ENCODE data around the gene LARGE1. TPM values are rescaled to one million over a fixed set of nuclear protein-coding genes. Genes with fewer than 3 reads are reported as not detected.

LARGE1 gene
- total RNA-seq, 1 donor from 2014 or later: 35.7 TPM

DNA sequence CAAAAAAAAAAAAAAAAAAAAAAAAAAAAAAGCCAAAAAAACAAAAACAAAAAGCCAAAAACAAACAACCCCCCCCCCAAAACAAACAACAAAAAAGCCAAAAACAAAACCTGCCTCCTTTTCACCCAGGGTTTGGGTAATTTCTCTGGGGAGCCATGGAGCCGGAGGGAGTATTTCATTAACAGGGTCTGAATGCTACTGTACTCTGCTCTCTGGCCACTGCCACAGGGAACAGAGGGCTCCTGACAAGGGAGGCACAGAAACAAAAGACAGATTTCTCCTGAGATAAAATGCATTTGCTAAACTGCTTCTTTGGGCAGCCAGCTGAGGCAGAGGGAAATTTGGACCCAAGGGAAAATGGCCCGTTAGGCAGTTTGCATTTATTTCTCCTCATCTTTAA, 596.0 kb downstream of the LARGE1 start:
- no peak overlapping the region for H3K27ac Mint-ChIP-seq
- H3K36me3 Mint-ChIP-seq: no peaks in the 10 kb centered on the region
- H3K4me1 Mint-ChIP-seq: peaks cover 9% of the 10 kb centered on the region
- TF ChIP-seq, protein P1, sequence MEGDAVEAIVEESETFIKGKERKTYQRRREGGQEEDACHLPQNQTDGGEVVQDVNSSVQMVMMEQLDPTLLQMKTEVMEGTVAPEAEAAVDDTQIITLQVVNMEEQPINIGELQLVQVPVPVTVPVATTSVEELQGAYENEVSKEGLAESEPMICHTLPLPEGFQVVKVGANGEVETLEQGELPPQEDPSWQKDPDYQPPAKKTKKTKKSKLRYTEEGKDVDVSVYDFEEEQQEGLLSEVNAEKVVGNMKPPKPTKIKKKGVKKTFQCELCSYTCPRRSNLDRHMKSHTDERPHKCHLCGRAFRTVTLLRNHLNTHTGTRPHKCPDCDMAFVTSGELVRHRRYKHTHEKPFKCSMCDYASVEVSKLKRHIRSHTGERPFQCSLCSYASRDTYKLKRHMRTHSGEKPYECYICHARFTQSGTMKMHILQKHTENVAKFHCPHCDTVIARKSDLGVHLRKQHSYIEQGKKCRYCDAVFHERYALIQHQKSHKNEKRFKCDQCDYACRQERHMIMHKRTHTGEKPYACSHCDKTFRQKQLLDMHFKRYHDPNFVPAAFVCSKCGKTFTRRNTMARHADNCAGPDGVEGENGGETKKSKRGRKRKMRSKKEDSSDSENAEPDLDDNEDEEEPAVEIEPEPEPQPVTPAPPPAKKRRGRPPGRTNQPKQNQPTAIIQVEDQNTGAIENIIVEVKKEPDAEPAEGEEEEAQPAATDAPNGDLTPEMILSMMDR (IDR thresholded peaks at IDR 0.05; ENCODE audit: unreplicated experiment): no peak
- H3K9me3 Mint-ChIP-seq: no peaks in the 10 kb centered on the region
- no peak overlapping the region for H3K4me3 Mint-ChIP-seq
- no peak for DNase-seq (ENCODE audit: low spot score in 2 of 2, unreplicated experiment in 2 of 2)
- H3K27me3 Mint-ChIP-seq (ENCODE audit: low read depth): no peaks in the 10 kb centered on the region

DNA sequence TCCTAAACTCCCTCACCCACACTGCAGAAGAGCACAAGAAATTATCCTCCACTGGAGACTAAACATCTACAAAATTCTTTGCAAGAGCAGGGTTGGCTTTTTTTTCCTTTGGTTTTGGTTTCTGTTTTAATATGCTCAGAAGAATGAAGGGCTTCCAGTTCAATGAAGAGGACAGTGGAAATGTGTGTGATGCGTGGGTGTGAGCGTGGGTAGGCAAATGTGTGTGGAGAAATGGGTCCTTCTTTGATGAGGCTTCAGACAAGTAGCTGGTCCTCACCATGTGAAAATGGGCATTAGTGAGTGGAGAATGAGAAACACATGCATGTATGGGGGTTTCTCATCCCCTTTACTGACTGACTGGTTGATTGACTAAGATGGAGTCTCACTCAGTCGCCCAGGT, 598.8 kb downstream of the LARGE1 start:
- Mint-ChIP-seq H3K27ac (no peak overlapping the region), H3K36me3 (peaks cover 3% of the 10 kb centered on the region), H3K27me3 (ENCODE audit: low read depth) (no peaks in the 10 kb centered on the region), H3K4me1 (no peaks in the 10 kb centered on the region), H3K9me3 (no peaks in the 10 kb centered on the region), H3K4me3 (no peak overlapping the region)
- TF ChIP-seq, protein P1 (IDR thresholded peaks at IDR 0.05; ENCODE audit: unreplicated experiment): no peak
- no peak for DNase-seq (ENCODE audit: low spot score in 2 of 2, unreplicated experiment in 2 of 2)

DNA sequence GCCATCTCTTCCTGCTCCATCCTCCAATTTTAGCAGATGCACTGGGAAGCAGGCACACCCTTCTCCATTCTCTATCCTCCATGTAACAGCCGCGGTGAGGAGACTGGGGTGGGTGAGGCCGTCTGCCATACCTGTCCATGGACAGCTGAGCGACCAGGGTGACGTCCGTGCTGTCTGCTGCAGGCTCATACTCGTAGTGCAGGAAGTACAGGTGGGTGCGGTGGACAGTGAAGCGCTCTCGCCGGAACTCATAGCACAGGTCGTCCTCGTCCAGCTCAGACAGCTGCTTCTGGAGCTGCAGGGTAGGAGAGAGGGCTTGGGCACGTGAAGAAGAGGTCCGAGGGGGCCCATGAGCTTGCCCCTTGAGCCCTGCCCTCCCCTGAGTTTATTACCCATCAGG, 604.3 kb downstream of the LARGE1 start:
- H3K4me3 Mint-ChIP-seq: no peak overlapping the region
- TF ChIP-seq, protein P1 (IDR thresholded peaks at IDR 0.05; ENCODE audit: unreplicated experiment): no peak
- DNase-seq (ENCODE audit: low spot score in 2 of 2, unreplicated experiment in 2 of 2): no peak
- no peaks in the 10 kb centered on the region for H3K27me3 Mint-ChIP-seq (ENCODE audit: low read depth)
- H3K27ac Mint-ChIP-seq: no peak overlapping the region
- H3K9me3 Mint-ChIP-seq: no peaks in the 10 kb centered on the region
- H3K4me1 Mint-ChIP-seq: no peaks in the 10 kb centered on the region
- H3K36me3 Mint-ChIP-seq: peaks cover 6% of the 10 kb centered on the region

DNA sequence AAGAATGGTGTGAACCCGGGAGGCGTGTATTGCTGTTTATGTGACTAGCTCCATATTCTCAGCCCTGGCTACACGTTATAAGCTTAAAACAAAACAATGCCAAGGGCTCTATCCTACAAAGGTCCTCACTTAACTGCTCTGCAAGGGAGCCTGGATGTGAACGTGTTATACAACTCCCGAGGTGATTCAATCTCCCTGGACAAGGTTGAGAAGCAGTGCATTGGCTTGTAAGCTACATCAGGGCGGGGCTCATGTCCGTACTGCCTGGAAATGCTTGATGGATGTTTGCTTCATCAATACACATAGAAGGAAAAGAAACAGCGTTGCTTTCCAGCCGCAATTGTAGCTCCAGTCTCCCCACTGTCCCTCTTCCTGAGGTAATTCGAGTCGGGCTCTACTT, 605.2 kb downstream of the LARGE1 start:
- no peaks in the 10 kb centered on the region for H3K9me3 Mint-ChIP-seq
- no peak overlapping the region for H3K27ac Mint-ChIP-seq
- TF ChIP-seq, protein P1 (IDR thresholded peaks at IDR 0.05; ENCODE audit: unreplicated experiment): no peak
- no peak overlapping the region for H3K4me3 Mint-ChIP-seq
- H3K27me3 Mint-ChIP-seq (ENCODE audit: low read depth): no peaks in the 10 kb centered on the region
- H3K4me1 Mint-ChIP-seq: no peaks in the 10 kb centered on the region
- peaks cover 6% of the 10 kb centered on the region for H3K36me3 Mint-ChIP-seq
- DNase-seq (ENCODE audit: low spot score in 2 of 2, unreplicated experiment in 2 of 2): no peak

DNA sequence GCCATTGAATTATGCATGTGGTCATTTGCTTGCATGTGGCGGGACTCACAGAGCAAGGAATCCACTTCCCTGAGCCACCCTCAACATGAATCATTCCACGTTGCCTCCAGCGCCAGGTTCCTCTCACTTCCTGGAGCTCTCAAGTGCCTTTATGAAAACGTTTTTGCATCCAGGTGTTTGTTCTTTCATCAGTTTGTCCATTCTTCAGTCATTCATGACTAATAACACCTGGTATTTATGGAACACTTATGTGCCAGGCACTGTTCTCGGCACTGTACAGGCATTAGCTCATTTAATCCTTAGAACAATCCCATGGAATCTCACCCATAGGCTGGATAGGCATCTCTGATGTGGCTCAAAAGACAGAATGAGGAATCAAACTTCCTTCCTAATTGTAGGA, 606.0 kb downstream of the LARGE1 start:
- TF ChIP-seq, protein P1 (IDR thresholded peaks at IDR 0.05; ENCODE audit: unreplicated experiment): no peak
- Mint-ChIP-seq H3K4me1 (no peaks in the 10 kb centered on the region), H3K36me3 (peaks cover 9% of the 10 kb centered on the region), H3K27me3 (ENCODE audit: low read depth) (no peaks in the 10 kb centered on the region), H3K9me3 (no peaks in the 10 kb centered on the region), H3K4me3 (no peak overlapping the region), H3K27ac (no peak overlapping the region)
- DNase-seq (ENCODE audit: low spot score in 2 of 2, unreplicated experiment in 2 of 2): no peak

DNA sequence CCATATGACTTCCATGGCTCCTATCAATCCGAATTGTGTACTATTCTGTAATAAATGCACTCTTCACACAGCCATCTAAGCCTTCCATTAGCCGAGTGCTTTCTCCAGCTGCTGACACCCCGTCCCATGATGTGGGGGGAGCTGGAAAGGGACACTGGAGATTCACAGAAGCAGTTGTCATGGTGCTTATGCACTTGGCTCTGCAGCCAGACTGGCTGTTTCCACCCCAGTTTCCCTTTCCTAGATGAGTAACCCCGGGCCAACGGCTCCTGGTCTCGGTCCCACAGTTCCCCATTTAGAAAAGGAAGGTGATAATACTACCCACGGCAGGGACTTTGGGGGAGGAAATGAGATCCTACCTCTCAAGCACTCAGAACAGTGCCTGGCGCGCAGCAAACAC, 617.2 kb downstream of the LARGE1 start:
- Mint-ChIP-seq H3K27me3 (ENCODE audit: low read depth) (no peaks in the 10 kb centered on the region), H3K4me3 (no peak overlapping the region), H3K27ac (no peak overlapping the region), H3K36me3 (no peaks in the 10 kb centered on the region), H3K9me3 (no peaks in the 10 kb centered on the region), H3K4me1 (no peaks in the 10 kb centered on the region)
- DNase-seq (ENCODE audit: low spot score in 2 of 2, unreplicated experiment in 2 of 2): no peak
- TF ChIP-seq, protein P1 (IDR thresholded peaks at IDR 0.05; ENCODE audit: unreplicated experiment): no peak

All from mesothelial cell of epicardium (in vitro differentiated cells).